HG03378 (cell line): ENCODE data around the gene FITM1.

ENCODE experiments used
- ATAC-seq: cut with Tn5 transposase; IDR thresholded peaks from one replicate; pipeline ENCODE4 v1.9.1; 2021; ENCODE audit warnings: mild to moderate bottlenecking, moderate library complexity; ENCODE audit not compliant: unreplicated experiment

The FITM1 gene

GRCh38 chr14:24130380-24130716 is at the start of gene FITM1:
TSS of gene FITM1 (plus strand) at chr14:24130659. CDS start at chr14:24131564, 905 bp downstream.
- no peak for ATAC-seq

GRCh38 chr14:24080888-24081738 is 49.3 kb upstream of the FITM1 start:
- ATAC-seq: peak; percentile 85

- no peak for ATAC-seq
These were observed 48.7 kb upstream of the FITM1 start for GRCh38 chr14:24081739-24082211.

- ATAC-seq: no peak
These were observed 47.9 kb upstream of the FITM1 start for GRCh38 chr14:24082411-24083080.

GRCh38 chr14:24083462-24083861 is 47.0 kb upstream of the FITM1 start:
- ATAC-seq: no peak

- ATAC-seq: no peak
These were observed 46.0 kb upstream of the FITM1 start for GRCh38 chr14:24084440-24084839.

GRCh38 chr14:24085215-24085614 is 45.2 kb upstream of the FITM1 start:
- no peak for ATAC-seq

- no peak for ATAC-seq
These were observed 44.1 kb upstream of the FITM1 start for GRCh38 chr14:24086193-24086955.

- no peak for ATAC-seq
These were observed 43.5 kb upstream of the FITM1 start for GRCh38 chr14:24087004-24087403.

GRCh38 chr14:24088095-24088494 is 42.4 kb upstream of the FITM1 start:
- no peak for ATAC-seq

- no peak for ATAC-seq
These were observed 40.6 kb upstream of the FITM1 start for GRCh38 chr14:24089890-24090289.

GRCh38 chr14:24092110-24092504 is 38.4 kb upstream of the FITM1 start:
- no peak for ATAC-seq

GRCh38 chr14:24092505-24093206 is 37.8 kb upstream of the FITM1 start:
- no peak for ATAC-seq

GRCh38 chr14:24093207-24093900 is 37.1 kb upstream of the FITM1 start:
- ATAC-seq: no peak

GRCh38 chr14:24093901-24094840 is 36.3 kb upstream of the FITM1 start, which contains the start of gene PCK2:
TSS of gene PCK2 (plus strand) at chr14:24094311. CDS start at chr14:24094406, 95 bp downstream.
- no peak for ATAC-seq

- ATAC-seq: no peak
These were observed 35.6 kb upstream of the FITM1 start for GRCh38 chr14:24094841-24095270.

- ATAC-seq: peak; percentile 75
These were observed 35.0 kb upstream of the FITM1 start for GRCh38 chr14:24095271-24096068.

GRCh38 chr14:24096545-24097181 is 33.8 kb upstream of the FITM1 start:
- ATAC-seq: no peak
